Measurements from ENCODE around the gene PLXNA2. TPM values are rescaled to one million over a fixed set of nuclear protein-coding genes. Genes with fewer than 3 reads are reported as not detected.

Gene PLXNA2
- total and polyA plus RNA-seq, 2 donors (not counting 3 experiments of a cell fraction or from before 2014, with no cell fraction given), result 42.6 to 229 TPM

DNA sequence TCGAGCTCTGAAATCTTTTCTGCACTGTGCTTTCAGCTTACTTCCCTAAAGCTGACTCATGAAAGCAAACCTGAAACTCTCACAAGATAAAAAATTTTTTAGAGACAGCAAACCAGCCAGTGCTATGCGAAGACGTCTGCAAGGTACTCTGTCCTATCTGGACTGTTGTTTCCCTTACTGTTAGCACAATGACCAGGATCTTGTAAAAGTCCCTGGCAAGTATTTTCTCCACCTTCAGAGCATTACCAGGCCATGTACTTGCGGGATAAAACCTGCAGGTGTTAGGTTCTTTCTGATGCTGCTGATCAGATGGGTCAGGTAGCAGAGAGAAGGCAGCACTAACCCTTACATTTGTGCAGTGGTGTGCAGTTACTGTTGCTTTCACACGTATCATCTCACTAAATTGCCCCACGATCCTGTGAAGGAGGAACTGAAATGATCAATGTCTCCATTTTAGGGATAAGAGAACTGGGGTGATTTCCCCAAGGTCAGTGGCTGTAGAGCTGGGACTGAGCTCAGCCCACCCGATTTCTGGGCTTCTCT, 56.6 kb downstream of the PLXNA2 start:
- H3K4me1 ChIP-seq (ENCODE audit: control insufficient read depth, extremely low read depth, insufficient read depth, low read length), result peaks cover 32% of the 10 kb centered on the region
- no peak overlapping the region for H3K27ac ChIP-seq (ENCODE audit: insufficient read depth, low read depth, low read length)
- H2AFZ ChIP-seq (ENCODE audit: low read depth, low read length), result no peak overlapping the region
- H3K27me3 ChIP-seq (ENCODE audit: control insufficient read depth in 2 of 2, insufficient read depth in 2 of 2, low read length in 2 of 2), result no peaks in the 10 kb centered on the region
- H3K9me1 ChIP-seq (replicated peaks; ENCODE audit: control insufficient read depth, extremely low read depth, insufficient read depth, low read length), result no peaks in the 10 kb centered on the region
- no TSS peak for BruUV-seq (replicated peaks)
- FAIRE-seq (peak; percentile 46), DNase-seq (ENCODE audit: low read depth, low spot score) (no peak)
- no peaks in the 10 kb centered on the region for H4K20me1 ChIP-seq (replicated peaks; ENCODE audit: control insufficient read depth, extremely low read depth, insufficient read depth, low read length)
- H3K4me2 ChIP-seq (ENCODE audit: insufficient read depth, low read length), result no peak overlapping the region
- ChIA-PET POLR2A (no interaction called here), CTCF (interaction anchor here (0.9 to 2.4 kb wide), 7 partner anchors 13 to 86 kb away, joined by 3 to 8 read pairs (median 4); no protein-coding TSS in a partner anchor)
- dilution Hi-C loops (cut with MboI; ENCODE audit: extremely low pct_ligation_motif_present, low sequenced_read_pairs), result no loop called here
- H3K79me2 ChIP-seq (ENCODE audit: control insufficient read depth, insufficient read depth, low read length), result peaks cover 92% of the 10 kb centered on the region
- H3K9ac ChIP-seq (replicated peaks; ENCODE audit: extremely low read depth, insufficient read depth, low read length), result no peak overlapping the region
- H3K36me3 ChIP-seq (ENCODE audit: control insufficient read depth in 2 of 2, extremely low read depth in 1 of 2, insufficient read depth in 2 of 2, low read length in 2 of 2), result peaks cover 11 to 16% of the 10 kb centered on the region in 2 experiments
- intact Hi-C loops (cut with micrococcal nuclease), result no loop called here
- no peak overlapping the region for H3K4me3 ChIP-seq (replicated peaks in 1 of 3; ENCODE audit: insufficient read depth in 1 of 3, low read depth in 1 of 3, low read length in 3 of 3)
- no peak for TF ChIP-seq JUN (IDR thresholded peaks at IDR 0.05; ENCODE audit: borderline replicate concordance, insufficient read depth, insufficient read length, low read depth)
- TF ChIP-seq POLR2A (IDR thresholded peaks at IDR 0.05; ENCODE audit: low read depth, low read length), result no peak
- no peak for TF ChIP-seq GATA2 (IDR thresholded peaks at IDR 0.05; ENCODE audit: insufficient read depth, insufficient read length, low read depth, low read length)
- TF ChIP-seq POLR2AphosphoS5 (IDR thresholded peaks at IDR 0.05; ENCODE audit: insufficient read depth, low read depth, low read length), result peak; percentile 28
- no peaks in the 10 kb centered on the region for H3K9me3 ChIP-seq (replicated peaks; ENCODE audit: control insufficient read depth, insufficient read depth, low read length)

DNA sequence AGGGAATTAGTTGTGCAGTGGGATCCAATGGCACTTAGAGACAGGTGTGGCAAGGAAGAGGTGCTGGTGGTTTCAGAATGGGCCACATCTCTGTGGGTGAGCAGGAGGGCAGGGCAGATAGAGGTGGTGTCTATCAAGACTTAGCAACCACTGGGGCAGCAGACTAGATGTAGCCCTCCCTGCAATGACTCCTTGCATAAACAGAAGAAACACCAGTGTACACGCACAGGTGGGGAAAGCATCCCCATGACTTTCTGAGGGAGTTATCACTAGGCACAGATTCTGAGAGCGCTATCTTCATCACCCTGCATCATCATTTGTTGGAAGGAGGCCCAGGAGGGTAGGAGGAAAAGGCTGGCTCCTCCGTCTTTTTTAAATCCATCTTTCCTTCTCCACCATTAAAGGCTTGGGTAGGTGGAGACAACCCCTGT, 58.4 kb downstream of the PLXNA2 start:
- dilution Hi-C loops (cut with MboI; ENCODE audit: extremely low pct_ligation_motif_present, low sequenced_read_pairs) (no loop called here), intact Hi-C loops (cut with micrococcal nuclease) (no loop called here)
- Histone ChIP-seq H3K9ac (replicated peaks; ENCODE audit: extremely low read depth, insufficient read depth, low read length) (no peak overlapping the region), H3K9me1 (replicated peaks; ENCODE audit: control insufficient read depth, extremely low read depth, insufficient read depth, low read length) (no peaks in the 10 kb centered on the region), H3K27ac (ENCODE audit: insufficient read depth, low read depth, low read length) (no peak overlapping the region), H3K36me3 (ENCODE audit: control insufficient read depth in 2 of 2, extremely low read depth in 1 of 2, insufficient read depth in 2 of 2, low read length in 2 of 2) (peaks cover 4 to 11% of the 10 kb centered on the region in 2 experiments), H3K9me3 (replicated peaks; ENCODE audit: control insufficient read depth, insufficient read depth, low read length) (no peaks in the 10 kb centered on the region), H3K4me2 (ENCODE audit: insufficient read depth, low read length) (no peak overlapping the region), H3K4me3 (replicated peaks in 1 of 3; ENCODE audit: insufficient read depth in 1 of 3, low read depth in 1 of 3, low read length in 3 of 3) (no peak overlapping the region), H3K27me3 (ENCODE audit: control insufficient read depth in 2 of 2, insufficient read depth in 2 of 2, low read length in 2 of 2) (no peaks in the 10 kb centered on the region), H3K79me2 (ENCODE audit: control insufficient read depth, insufficient read depth, low read length) (peaks cover 90% of the 10 kb centered on the region), H3K4me1 (ENCODE audit: control insufficient read depth, extremely low read depth, insufficient read depth, low read length) (peaks cover 43% of the 10 kb centered on the region), H2AFZ (ENCODE audit: low read depth, low read length) (no peak overlapping the region), H4K20me1 (replicated peaks; ENCODE audit: control insufficient read depth, extremely low read depth, insufficient read depth, low read length) (no peaks in the 10 kb centered on the region)
- DNase-seq (ENCODE audit: low read depth, low spot score) (no peak), FAIRE-seq (no peak)
- no TSS peak for BruUV-seq (replicated peaks)
- ChIA-PET POLR2A (no interaction called here), CTCF (interaction anchor here (0.6 to 4.8 kb wide), 8 partner anchors 12 to 59 kb away, joined by 3 to 52 read pairs (median 6); no protein-coding TSS in a partner anchor)
- TF ChIP-seq MAX (IDR thresholded peaks at IDR 0.05; ENCODE audit: insufficient read depth, insufficient read length), result no peak
- peak; percentile 27 for TF ChIP-seq POLR2AphosphoS5 (IDR thresholded peaks at IDR 0.05; ENCODE audit: insufficient read depth, low read depth, low read length)
- TF ChIP-seq GATA2 (IDR thresholded peaks at IDR 0.05; ENCODE audit: insufficient read depth, insufficient read length, low read depth, low read length), result no peak
- no peak for TF ChIP-seq FOS (IDR thresholded peaks at IDR 0.05; ENCODE audit: borderline replicate concordance, insufficient read depth, low read length)
- no peak for TF ChIP-seq EZH2 (IDR thresholded peaks at IDR 0.05; ENCODE audit: borderline replicate concordance, low read depth, low read length, severe bottlenecking)
- TF ChIP-seq POLR2A (IDR thresholded peaks at IDR 0.05; ENCODE audit: low read depth, low read length), result no peak
